GM20000 (cell line): ENCODE results near the gene WFDC8.
"Not testable (repeated sequence)": the region's sequence is repeated elsewhere in the genome, so short reads cannot be mapped to it uniquely, and the experiment has no call there.

Experiments
- DNase-seq: peaks from one replicate; pipeline ENCODE4 v3.0.0; 2012; ENCODE audit warnings: low spot score
- CTCF ChIP-seq: IDR thresholded peaks from 2 replicates; pipeline ENCODE4 v1.5.1; 2012; ENCODE audit warnings: mild to moderate bottlenecking, control low read depth; ENCODE audit errors: extremely low read depth, missing control alignments

The WFDC8 gene

GRCh38 chr20:45595235-45595634 is 16.2 kb upstream of the WFDC8 start:
- no peak for DNase-seq
- TF ChIP-seq CTCF, result no peak

- DNase-seq, result no peak
- no peak for TF ChIP-seq CTCF
Observed at GRCh38 chr20:45593498-45593897, 14.4 kb upstream of the WFDC8 start.

GRCh38 chr20:45592574-45593189 is 13.6 kb upstream of the WFDC8 start:
- peak; percentile 40 for DNase-seq
- TF ChIP-seq CTCF, result peak; percentile 40

GRCh38 chr20:45589725-45590124 is 10.6 kb upstream of the WFDC8 start:
- TF ChIP-seq CTCF, result no peak
- no peak for DNase-seq

- no peak for DNase-seq
- TF ChIP-seq CTCF, result no peak
Observed at GRCh38 chr20:45588800-45589199, 9.7 kb upstream of the WFDC8 start.

GRCh38 chr20:45585986-45586385 is 6.9 kb upstream of the WFDC8 start:
- DNase-seq, result not testable (repeated sequence)

- not testable (repeated sequence) for DNase-seq
Observed at GRCh38 chr20:45584294-45584693, 5.2 kb upstream of the WFDC8 start.

GRCh38 chr20:45583502-45583901 is 4.4 kb upstream of the WFDC8 start:
- TF ChIP-seq CTCF, result no peak
- DNase-seq, result no peak

- TF ChIP-seq CTCF, result no peak
- DNase-seq, result no peak
Observed at GRCh38 chr20:45581702-45582101, 2.6 kb upstream of the WFDC8 start.
